K562 (cell line): Measurements from ENCODE around the gene ZNF140. TPM values are rescaled to one million over a fixed set of nuclear protein-coding genes. Genes with fewer than 3 reads are reported as not detected.

ENCODE experiments used
- REST ChIP-seq, 2 experiments: fragments of 450-650 bp; formaldehyde crosslinking in 1 of 2; IDR thresholded peaks; 2 replicates each; pipeline versions ENCODE4 v1.4.0 to v1.6.1; 2014 to 2020; ENCODE audit warnings: mild to moderate bottlenecking in 2 of 2, borderline replicate concordance in 1 of 2, low read depth in 1 of 2
- polyA plus RNA-seq, 8 experiments: library from polyadenylated mRNA; depleted of rRNA in 4 of 8; stranded (reverse) in 5 of 8; unstranded in 3 of 8; fragments of >200 nt; fragmentation: Nextera tagmentation in 2 of 8; fragmentation: Illumina TruSeq in 1 of 8; extraction: Ambion mirVana in 2 of 8; extraction: Trizol in 1 of 8; gene quantifications; 2 replicates each; pipeline versions ENCODE4 v1.2.1 to v1.2.3, GENCODE V29; 2011 to 2014; ENCODE audit warnings: inconsistent platforms in 1 of 8, missing spikeins in 1 of 8
- total RNA-seq, 7 experiments: library from RNA; depleted of rRNA in 6 of 7; stranded (reverse); fragments of >200 nt in 6 of 7; fragmentation: Illumina TruSeq in 2 of 7; extraction: Trizol in 2 of 7; gene quantifications; 2 replicates each; pipeline versions ENCODE4 v1.2.1 to v1.2.3, GENCODE V29; 2011 to 2021; ENCODE audit warnings: low replicate concordance in 1 of 7

The ZNF140 gene
- total and polyA plus RNA-seq, 9 of the 15 experiments (the other 6 are each of a cell fraction or from before 2014, with no cell fraction given) = 1.6 to 10.9 (median 5.3) TPM

GRCh38 chr12:133129368-133130037 lies 48.8 kb downstream of the ZNF140 start (continued):
- peak; percentile 58 for TF ChIP-seq REST (IDR thresholded peaks at IDR 0.05; ENCODE audit: borderline replicate concordance)
- no peak for TF ChIP-seq REST (CRISPR knock-in tag; IDR thresholded peaks at IDR 0.05; ENCODE audit: low read depth)
